Measurements from ENCODE around the gene EPHA1.

Gene EPHA1

GRCh38 chr7:143354376-143354775 lies 54.3 kb downstream of the EPHA1 start:
- TF ChIP-seq EZH2phosphoT487 (IDR thresholded peaks at IDR 0.05; ENCODE audit: borderline replicate concordance) (no peak), CTCF (conservative IDR thresholded peaks at IDR 0.05; ENCODE audit: low read length) (no peak)
- Histone ChIP-seq H3K4me2 (ENCODE audit: low read depth, low read length, poor library complexity, severe bottlenecking) (no peak overlapping the region), H3K9ac (ENCODE audit: low read depth, low read length, poor library complexity, severe bottlenecking) (no peak overlapping the region), H4K20me1 (ENCODE audit: insufficient read depth, low read length, poor library complexity, severe bottlenecking) (no peaks in the 10 kb centered on the region), H3K27me3 (ENCODE audit: insufficient read depth, low read length, poor library complexity, severe bottlenecking) (no peaks in the 10 kb centered on the region), H3K9me2 (replicated peaks; ENCODE audit: low read depth, low read length) (no peaks in the 10 kb centered on the region), H2AFZ (ENCODE audit: low read length) (no peak overlapping the region), H3K9me3 (ENCODE audit: insufficient read depth, low read depth, low read length) (no peaks in the 10 kb centered on the region), H3K4me1 (ENCODE audit: insufficient read depth, low read length, poor library complexity, severe bottlenecking) (no peaks in the 10 kb centered on the region), H3F3A (ENCODE audit: low read depth) (no peaks in the 10 kb centered on the region), H3K79me2 (ENCODE audit: insufficient read depth, low read length) (no peaks in the 10 kb centered on the region), H3K4me3 (ENCODE audit: low read length, poor library complexity, severe bottlenecking) (no peak overlapping the region), H3K36me3 (ENCODE audit: insufficient read depth, low read length) (no peaks in the 10 kb centered on the region)

- no peak for TF ChIP-seq EZH2phosphoT487 (IDR thresholded peaks at IDR 0.05; ENCODE audit: borderline replicate concordance)
- TF ChIP-seq CTCF (conservative IDR thresholded peaks at IDR 0.05; ENCODE audit: low read length) = no peak
- H3K36me3 ChIP-seq (ENCODE audit: insufficient read depth, low read length) = no peaks in the 10 kb centered on the region
- no peaks in the 10 kb centered on the region for H4K20me1 ChIP-seq (ENCODE audit: insufficient read depth, low read length, poor library complexity, severe bottlenecking)
- H3K27me3 ChIP-seq (ENCODE audit: insufficient read depth, low read length, poor library complexity, severe bottlenecking) = no peaks in the 10 kb centered on the region
- H3K4me3 ChIP-seq (ENCODE audit: low read length, poor library complexity, severe bottlenecking) = no peak overlapping the region
- no peaks in the 10 kb centered on the region for H3K79me2 ChIP-seq (ENCODE audit: insufficient read depth, low read length)
- H2AFZ ChIP-seq (ENCODE audit: low read length) = no peak overlapping the region
- H3F3A ChIP-seq (ENCODE audit: low read depth) = no peaks in the 10 kb centered on the region
- H3K9me2 ChIP-seq (replicated peaks; ENCODE audit: low read depth, low read length) = no peaks in the 10 kb centered on the region
- no peaks in the 10 kb centered on the region for H3K4me1 ChIP-seq (ENCODE audit: insufficient read depth, low read length, poor library complexity, severe bottlenecking)
- H3K4me2 ChIP-seq (ENCODE audit: low read depth, low read length, poor library complexity, severe bottlenecking) = no peak overlapping the region
- H3K9me3 ChIP-seq (ENCODE audit: insufficient read depth, low read depth, low read length) = no peaks in the 10 kb centered on the region
- no peak overlapping the region for H3K9ac ChIP-seq (ENCODE audit: low read depth, low read length, poor library complexity, severe bottlenecking)
Measured at GRCh38 chr7:143352531-143353002, 56.1 kb downstream of the EPHA1 start.

GRCh38 chr7:143351574-143351973 lies 57.1 kb downstream of the EPHA1 start:
- H3K4me3 ChIP-seq (ENCODE audit: low read length, poor library complexity, severe bottlenecking) = no peak overlapping the region
- H3K9me2 ChIP-seq (replicated peaks; ENCODE audit: low read depth, low read length) = no peaks in the 10 kb centered on the region
- no peaks in the 10 kb centered on the region for H3K9me3 ChIP-seq (ENCODE audit: insufficient read depth, low read depth, low read length)
- no peaks in the 10 kb centered on the region for H3F3A ChIP-seq (ENCODE audit: low read depth)
- H3K9ac ChIP-seq (ENCODE audit: low read depth, low read length, poor library complexity, severe bottlenecking) = no peak overlapping the region
- H4K20me1 ChIP-seq (ENCODE audit: insufficient read depth, low read length, poor library complexity, severe bottlenecking) = no peaks in the 10 kb centered on the region
- no peak overlapping the region for H3K4me2 ChIP-seq (ENCODE audit: low read depth, low read length, poor library complexity, severe bottlenecking)
- H2AFZ ChIP-seq (ENCODE audit: low read length) = no peak overlapping the region
- H3K36me3 ChIP-seq (ENCODE audit: insufficient read depth, low read length) = no peaks in the 10 kb centered on the region
- no peak for TF ChIP-seq EZH2phosphoT487 (IDR thresholded peaks at IDR 0.05; ENCODE audit: borderline replicate concordance)
- no peak for TF ChIP-seq CTCF (conservative IDR thresholded peaks at IDR 0.05; ENCODE audit: low read length)
- no peaks in the 10 kb centered on the region for H3K27me3 ChIP-seq (ENCODE audit: insufficient read depth, low read length, poor library complexity, severe bottlenecking)
- H3K79me2 ChIP-seq (ENCODE audit: insufficient read depth, low read length) = no peaks in the 10 kb centered on the region
- no peaks in the 10 kb centered on the region for H3K4me1 ChIP-seq (ENCODE audit: insufficient read depth, low read length, poor library complexity, severe bottlenecking)
